Measurements from ENCODE around the gene RPH3AL.

GRCh38 chr17:278676-279059 is 73.9 kb downstream of the RPH3AL start:
- TF ChIP-seq, protein P1, sequence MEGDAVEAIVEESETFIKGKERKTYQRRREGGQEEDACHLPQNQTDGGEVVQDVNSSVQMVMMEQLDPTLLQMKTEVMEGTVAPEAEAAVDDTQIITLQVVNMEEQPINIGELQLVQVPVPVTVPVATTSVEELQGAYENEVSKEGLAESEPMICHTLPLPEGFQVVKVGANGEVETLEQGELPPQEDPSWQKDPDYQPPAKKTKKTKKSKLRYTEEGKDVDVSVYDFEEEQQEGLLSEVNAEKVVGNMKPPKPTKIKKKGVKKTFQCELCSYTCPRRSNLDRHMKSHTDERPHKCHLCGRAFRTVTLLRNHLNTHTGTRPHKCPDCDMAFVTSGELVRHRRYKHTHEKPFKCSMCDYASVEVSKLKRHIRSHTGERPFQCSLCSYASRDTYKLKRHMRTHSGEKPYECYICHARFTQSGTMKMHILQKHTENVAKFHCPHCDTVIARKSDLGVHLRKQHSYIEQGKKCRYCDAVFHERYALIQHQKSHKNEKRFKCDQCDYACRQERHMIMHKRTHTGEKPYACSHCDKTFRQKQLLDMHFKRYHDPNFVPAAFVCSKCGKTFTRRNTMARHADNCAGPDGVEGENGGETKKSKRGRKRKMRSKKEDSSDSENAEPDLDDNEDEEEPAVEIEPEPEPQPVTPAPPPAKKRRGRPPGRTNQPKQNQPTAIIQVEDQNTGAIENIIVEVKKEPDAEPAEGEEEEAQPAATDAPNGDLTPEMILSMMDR (IDR thresholded peaks at IDR 0.05; ENCODE audit: poor library complexity, severe bottlenecking) = no peak
- no peak for TF ChIP-seq EZH2 (IDR thresholded peaks at IDR 0.05; ENCODE audit: borderline replicate concordance, insufficient read depth, low read length, poor library complexity, severe bottlenecking)
- no peak for TF ChIP-seq RAD21 (conservative IDR thresholded peaks at IDR 0.05)
- no peak for TF ChIP-seq POLR2AphosphoS5 (IDR thresholded peaks at IDR 0.05)
- no peak for TF ChIP-seq TAF1 (IDR thresholded peaks at IDR 0.05; ENCODE audit: low read depth)
- no peak for TF ChIP-seq MXI1 (conservative IDR thresholded peaks at IDR 0.05; ENCODE audit: poor library complexity, severe bottlenecking)
- TF ChIP-seq EP300 (conservative IDR thresholded peaks at IDR 0.05; ENCODE audit: poor library complexity, severe bottlenecking) = no peak
- TF ChIP-seq, protein P2, sequence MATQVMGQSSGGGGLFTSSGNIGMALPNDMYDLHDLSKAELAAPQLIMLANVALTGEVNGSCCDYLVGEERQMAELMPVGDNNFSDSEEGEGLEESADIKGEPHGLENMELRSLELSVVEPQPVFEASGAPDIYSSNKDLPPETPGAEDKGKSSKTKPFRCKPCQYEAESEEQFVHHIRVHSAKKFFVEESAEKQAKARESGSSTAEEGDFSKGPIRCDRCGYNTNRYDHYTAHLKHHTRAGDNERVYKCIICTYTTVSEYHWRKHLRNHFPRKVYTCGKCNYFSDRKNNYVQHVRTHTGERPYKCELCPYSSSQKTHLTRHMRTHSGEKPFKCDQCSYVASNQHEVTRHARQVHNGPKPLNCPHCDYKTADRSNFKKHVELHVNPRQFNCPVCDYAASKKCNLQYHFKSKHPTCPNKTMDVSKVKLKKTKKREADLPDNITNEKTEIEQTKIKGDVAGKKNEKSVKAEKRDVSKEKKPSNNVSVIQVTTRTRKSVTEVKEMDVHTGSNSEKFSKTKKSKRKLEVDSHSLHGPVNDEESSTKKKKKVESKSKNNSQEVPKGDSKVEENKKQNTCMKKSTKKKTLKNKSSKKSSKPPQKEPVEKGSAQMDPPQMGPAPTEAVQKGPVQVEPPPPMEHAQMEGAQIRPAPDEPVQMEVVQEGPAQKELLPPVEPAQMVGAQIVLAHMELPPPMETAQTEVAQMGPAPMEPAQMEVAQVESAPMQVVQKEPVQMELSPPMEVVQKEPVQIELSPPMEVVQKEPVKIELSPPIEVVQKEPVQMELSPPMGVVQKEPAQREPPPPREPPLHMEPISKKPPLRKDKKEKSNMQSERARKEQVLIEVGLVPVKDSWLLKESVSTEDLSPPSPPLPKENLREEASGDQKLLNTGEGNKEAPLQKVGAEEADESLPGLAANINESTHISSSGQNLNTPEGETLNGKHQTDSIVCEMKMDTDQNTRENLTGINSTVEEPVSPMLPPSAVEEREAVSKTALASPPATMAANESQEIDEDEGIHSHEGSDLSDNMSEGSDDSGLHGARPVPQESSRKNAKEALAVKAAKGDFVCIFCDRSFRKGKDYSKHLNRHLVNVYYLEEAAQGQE (IDR thresholded peaks at IDR 0.05; ENCODE audit: borderline replicate concordance) = no peak
- no peak for TF ChIP-seq SMC3 (conservative IDR thresholded peaks at IDR 0.05; ENCODE audit: poor library complexity)

All from neural cell (in vitro differentiated cells).